ENCODE data around the gene SKP1.
"Not testable (repeated sequence)": the region's sequence is repeated elsewhere in the genome, so short reads cannot be mapped to it uniquely, and the experiment has no call there.

SKP1 gene

DNA sequence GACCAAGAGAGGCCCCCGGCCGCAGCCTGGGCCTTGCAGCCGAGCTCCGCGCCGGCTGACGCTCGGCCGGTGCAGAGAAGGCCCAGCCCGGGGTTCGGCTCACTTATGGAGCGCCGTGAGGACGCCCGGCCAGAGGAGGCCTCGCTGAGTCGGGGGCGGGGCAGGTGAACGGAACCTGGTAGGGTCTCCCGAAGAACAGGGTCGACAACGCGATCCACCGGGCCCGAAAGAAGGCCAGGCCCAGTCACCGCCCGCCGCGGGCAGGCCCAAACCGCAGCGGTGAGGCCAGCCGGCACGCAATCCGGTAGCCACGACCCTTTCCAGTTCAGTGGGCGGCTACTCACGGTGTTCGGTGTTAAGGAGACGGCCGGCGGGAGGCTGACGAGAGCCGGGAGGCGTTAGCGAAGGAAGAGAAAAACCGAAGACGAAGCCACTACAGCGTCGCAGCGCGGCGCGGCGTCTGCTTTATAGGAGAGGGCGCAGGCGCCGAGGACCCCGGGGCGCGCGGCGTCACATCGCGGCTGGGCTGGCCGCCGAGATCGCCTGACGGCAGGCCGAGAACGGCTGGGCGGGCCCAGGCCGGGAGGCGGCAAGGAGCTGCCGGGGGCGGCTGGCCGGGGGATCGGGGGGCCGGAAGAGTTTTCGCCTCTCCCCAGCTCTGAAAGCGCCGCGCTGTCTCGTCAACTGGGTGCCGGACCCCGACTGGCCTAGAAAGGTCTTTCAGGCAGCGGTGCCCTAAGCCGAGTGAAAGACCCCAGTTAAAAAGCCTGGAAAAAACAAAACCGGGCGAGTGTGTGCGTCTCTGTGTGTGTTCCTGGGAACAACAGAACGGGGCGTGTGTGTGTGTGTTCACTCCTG is at the start of gene SKP1:
TSS of gene SKP1 (minus strand) at position 440 of the 858 bp plus-strand sequence. CDS start 2,928 bp downstream, outside the sequence.
- TF ChIP-seq, protein P1, sequence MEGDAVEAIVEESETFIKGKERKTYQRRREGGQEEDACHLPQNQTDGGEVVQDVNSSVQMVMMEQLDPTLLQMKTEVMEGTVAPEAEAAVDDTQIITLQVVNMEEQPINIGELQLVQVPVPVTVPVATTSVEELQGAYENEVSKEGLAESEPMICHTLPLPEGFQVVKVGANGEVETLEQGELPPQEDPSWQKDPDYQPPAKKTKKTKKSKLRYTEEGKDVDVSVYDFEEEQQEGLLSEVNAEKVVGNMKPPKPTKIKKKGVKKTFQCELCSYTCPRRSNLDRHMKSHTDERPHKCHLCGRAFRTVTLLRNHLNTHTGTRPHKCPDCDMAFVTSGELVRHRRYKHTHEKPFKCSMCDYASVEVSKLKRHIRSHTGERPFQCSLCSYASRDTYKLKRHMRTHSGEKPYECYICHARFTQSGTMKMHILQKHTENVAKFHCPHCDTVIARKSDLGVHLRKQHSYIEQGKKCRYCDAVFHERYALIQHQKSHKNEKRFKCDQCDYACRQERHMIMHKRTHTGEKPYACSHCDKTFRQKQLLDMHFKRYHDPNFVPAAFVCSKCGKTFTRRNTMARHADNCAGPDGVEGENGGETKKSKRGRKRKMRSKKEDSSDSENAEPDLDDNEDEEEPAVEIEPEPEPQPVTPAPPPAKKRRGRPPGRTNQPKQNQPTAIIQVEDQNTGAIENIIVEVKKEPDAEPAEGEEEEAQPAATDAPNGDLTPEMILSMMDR (IDR thresholded peaks at IDR 0.05; ENCODE audit: borderline replicate concordance, control extremely low read depth, extremely low read depth, insufficient read depth, missing control alignments), result no peak
- DNase-seq (ENCODE audit: low spot score), result peak; percentile 94
- in situ Hi-C loops (cut with MboI; ENCODE audit: low sequenced_read_pairs, unreplicated experiment), result no loop called here

DNA sequence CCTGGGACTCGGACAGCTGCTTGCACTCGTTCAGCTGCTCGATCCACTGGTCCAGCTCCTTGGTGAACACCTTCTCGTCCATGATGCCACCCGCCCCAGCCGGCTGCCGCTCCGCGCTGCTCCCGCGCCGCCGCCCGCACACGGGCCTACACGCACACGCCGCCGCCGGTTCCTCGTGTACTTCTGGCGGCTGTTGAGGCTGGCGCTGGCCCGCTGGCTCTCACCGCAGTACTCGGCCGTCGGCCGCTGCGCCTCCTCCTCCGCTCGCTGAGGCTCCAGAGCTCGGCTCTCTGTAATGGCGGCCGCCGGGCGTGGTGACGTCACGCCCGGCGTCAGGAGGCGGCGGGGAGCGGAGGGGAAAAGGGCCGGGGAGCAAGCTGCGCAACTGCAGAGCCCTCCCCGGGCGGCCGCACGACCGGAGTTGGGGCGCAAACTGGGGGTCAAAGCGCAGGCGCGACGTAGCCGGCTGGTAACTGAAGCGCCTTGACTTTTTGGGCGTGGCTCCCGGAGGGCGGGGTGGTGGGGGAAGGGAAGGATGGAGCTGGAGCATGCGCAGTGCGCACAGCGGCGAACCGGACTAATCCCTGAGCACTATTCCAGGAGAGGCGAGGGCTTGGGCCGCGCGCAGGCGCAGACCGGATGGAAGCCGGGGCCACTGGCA is 49.2 kb upstream of the SKP1 start, which contains the start of gene PPP2CA:
TSS of gene PPP2CA (minus strand) at position 294 of the 661 bp plus-strand sequence. CDS start at position 82, 212 bp downstream.
- in situ Hi-C loops (cut with MboI; ENCODE audit: low sequenced_read_pairs, unreplicated experiment), result no loop called here
- TF ChIP-seq, protein P1 (IDR thresholded peaks at IDR 0.05; ENCODE audit: borderline replicate concordance, control extremely low read depth, extremely low read depth, insufficient read depth, missing control alignments), result no peak
- peak; percentile 97 for DNase-seq (ENCODE audit: low spot score)

DNA sequence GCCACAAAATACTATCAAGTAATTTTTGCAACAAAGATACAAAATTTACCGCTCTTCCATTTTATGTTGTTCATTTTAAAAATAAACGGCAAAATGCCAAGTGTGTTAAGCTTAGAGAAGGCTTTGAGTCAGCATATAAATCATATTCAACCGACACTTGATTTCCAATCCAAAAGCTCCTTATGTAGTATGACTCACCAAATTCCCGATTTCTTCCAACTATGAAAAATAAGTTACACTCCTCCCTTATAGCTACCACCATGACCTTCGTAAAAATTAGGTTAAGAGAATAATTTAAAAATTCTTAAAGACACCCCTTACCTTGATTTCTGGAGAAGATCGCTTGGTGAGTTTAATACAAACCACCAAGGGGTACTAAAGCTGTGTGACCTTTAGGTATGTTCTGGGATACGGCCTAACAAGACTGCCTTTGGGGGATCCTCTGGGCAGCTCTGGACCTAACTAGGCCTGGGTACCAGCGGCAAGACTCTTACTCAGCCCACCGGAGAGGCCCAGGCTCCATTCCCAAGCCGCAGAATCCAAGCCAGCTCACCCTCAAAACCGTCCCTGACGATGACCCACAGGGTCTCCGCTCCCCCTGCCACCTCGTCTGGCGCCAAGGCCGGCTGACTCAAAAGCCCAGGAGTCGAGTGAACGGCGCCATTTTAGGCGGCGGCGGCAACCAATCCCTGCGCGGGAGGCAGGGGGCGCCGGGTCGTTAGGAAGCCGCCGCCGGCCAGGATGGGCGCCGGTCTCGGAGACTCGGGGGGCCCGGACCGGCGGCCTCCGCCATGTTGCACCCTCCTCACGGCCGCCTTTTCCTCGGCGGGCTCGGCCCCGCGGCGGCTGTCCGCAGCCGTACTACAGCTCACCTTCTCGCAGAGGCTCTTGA is 48.4 kb upstream of the SKP1 start:
- in situ Hi-C loops (cut with MboI; ENCODE audit: low sequenced_read_pairs, unreplicated experiment), result no loop called here
- TF ChIP-seq, protein P1 (IDR thresholded peaks at IDR 0.05; ENCODE audit: borderline replicate concordance, control extremely low read depth, extremely low read depth, insufficient read depth, missing control alignments), result peak; percentile 5
- DNase-seq (ENCODE audit: low spot score), result peak; percentile 69

DNA sequence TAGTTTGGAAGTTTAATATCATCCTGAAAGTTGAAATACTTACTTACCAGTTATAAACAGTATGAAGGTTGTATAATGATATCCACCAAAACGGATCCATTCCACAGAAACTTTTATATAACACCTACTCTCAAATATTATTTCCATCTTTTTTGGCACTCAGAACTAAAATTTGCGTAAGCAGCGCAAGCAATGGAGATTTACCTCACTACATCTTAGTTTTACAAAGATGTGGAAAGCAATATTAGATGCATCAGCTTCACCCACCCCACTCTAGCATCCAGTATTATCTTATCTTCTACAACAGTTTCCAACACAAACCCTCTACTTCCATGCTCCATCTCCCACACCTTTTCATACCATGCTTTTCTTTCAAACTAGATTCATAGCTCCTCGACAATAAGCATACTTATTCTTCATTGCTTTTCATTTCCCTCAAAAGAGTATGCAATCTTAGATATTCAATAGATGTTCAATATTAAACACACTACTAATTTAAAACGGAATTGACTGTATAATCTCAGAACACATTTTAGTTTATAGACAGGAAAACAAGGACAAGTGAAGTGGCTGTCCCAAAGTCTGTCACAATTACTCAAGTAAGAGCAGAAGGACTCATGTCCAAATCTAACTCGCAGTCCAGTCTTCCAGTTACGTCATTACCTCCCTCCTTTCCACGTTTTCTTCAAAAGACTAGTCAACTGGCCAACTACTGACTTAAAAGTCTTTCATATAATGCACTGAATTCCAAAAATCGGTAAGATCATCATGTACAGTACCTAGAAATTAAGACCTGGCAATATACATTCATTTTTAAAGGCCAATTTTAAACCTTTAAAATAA is 46.9 kb upstream of the SKP1 start:
- no peak for DNase-seq (ENCODE audit: low spot score)
- TF ChIP-seq, protein P1 (IDR thresholded peaks at IDR 0.05; ENCODE audit: borderline replicate concordance, control extremely low read depth, extremely low read depth, insufficient read depth, missing control alignments), result no peak
- in situ Hi-C loops (cut with MboI; ENCODE audit: low sequenced_read_pairs, unreplicated experiment), result no loop called here

DNA sequence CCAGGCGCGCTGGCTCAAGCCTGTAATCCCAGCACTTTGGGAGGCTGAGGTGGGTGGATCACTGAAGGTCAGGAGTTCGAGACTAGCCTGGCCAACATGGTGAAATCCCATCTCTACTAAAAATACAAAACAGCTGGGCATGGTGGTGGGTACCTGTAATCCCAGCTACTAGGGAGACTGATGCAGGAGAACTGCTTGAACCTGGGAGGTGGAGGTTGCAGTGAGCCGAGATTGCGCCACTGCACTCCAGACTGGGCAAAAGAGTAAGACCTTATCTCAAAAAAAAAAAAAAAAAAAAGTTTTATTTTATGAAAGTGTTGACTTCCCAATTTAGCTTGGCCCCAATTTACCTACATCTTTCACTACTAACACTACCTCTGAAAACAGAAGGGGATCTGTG is 44.9 kb upstream of the SKP1 start:
- in situ Hi-C loops (cut with MboI; ENCODE audit: low sequenced_read_pairs, unreplicated experiment); DNase-seq (ENCODE audit: low spot score): not testable (repeated sequence)

DNA sequence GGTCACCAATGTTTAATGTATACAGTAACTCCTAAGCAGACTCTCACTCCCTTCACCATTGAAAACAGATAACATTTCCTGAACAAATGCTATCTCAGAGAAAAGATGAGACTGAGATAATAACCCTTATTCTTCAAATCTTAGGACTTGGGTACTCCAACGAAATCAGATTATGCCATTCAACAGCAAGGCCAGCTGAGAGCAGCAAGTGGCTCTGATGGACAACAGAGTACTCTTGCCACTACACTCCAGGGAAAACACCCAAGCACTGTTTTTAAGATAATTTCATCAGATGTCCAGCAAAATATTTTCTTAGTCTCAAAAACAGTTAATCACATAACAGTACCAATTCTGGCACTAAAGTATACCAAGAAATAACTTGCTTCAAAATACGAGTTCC is 39.0 kb upstream of the SKP1 start:
- no peak for DNase-seq (ENCODE audit: low spot score)
- in situ Hi-C loops (cut with MboI; ENCODE audit: low sequenced_read_pairs, unreplicated experiment), result no loop called here
- TF ChIP-seq, protein P1 (IDR thresholded peaks at IDR 0.05; ENCODE audit: borderline replicate concordance, control extremely low read depth, extremely low read depth, insufficient read depth, missing control alignments), result no peak

DNA sequence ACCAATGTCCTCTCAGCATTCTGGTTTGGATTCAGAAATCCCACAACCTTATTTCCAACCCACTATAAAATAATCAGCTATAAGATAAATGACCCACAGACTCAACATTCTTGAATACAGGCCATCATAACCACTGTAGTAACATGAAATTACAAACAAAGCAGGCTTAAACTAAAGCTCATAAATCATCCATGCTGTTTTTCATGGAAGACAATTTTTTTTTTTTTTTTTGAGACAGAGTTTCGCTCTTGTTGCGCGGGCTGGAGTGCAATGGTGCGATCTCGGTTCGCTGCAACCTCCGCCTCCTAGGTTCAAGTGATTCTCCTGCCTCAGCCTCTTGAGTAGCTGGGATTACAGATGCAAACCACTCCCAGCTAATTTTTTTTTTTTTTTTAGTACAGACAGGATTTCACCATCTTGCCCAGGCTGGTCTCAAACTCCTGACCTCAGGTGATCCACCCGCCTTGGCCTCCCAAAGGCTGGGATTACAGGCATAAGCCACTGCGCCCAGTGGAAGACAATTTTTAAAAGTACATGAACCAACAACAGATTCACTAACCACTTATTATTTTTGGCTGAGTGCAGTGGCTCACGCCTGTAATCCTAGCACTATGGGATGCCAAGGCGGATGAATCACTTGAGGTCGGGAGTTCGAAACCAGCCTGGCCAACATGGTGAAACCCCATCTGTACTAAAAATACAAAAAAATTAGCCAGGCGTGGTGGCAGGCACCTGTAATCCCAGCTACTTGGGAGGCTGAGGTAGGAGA is 34.7 kb upstream of the SKP1 start:
- DNase-seq (ENCODE audit: low spot score); in situ Hi-C loops (cut with MboI; ENCODE audit: low sequenced_read_pairs, unreplicated experiment): not testable (repeated sequence)

Measured in GM13976 (cell line).